ENCODE data around the gene ANO9.

DNA sequence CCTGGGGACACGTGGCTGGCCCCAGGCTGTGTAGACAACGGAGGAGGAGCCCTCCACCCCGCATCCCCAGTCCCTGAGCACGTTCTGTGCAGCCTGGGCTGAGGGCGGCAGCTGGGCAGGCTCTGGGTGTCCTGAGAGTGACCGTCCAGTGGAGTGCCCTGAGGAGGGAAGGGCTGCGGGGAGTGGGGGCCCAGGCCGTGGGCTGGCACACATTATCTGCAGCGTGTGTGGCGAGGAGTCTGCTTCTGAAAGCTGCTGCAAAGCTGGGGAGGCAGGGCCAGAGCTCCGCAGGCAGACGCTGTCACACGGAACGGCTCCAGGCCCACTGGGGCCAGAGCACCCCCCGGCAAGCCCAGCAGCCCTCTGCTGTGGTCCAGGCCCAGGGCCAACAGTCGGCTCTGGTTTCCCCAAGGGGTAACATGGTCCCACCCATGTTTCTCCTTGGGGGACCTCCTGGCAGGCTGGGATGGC lies 835 bp upstream of the ANO9 start:
- TF ChIP-seq, protein P1, sequence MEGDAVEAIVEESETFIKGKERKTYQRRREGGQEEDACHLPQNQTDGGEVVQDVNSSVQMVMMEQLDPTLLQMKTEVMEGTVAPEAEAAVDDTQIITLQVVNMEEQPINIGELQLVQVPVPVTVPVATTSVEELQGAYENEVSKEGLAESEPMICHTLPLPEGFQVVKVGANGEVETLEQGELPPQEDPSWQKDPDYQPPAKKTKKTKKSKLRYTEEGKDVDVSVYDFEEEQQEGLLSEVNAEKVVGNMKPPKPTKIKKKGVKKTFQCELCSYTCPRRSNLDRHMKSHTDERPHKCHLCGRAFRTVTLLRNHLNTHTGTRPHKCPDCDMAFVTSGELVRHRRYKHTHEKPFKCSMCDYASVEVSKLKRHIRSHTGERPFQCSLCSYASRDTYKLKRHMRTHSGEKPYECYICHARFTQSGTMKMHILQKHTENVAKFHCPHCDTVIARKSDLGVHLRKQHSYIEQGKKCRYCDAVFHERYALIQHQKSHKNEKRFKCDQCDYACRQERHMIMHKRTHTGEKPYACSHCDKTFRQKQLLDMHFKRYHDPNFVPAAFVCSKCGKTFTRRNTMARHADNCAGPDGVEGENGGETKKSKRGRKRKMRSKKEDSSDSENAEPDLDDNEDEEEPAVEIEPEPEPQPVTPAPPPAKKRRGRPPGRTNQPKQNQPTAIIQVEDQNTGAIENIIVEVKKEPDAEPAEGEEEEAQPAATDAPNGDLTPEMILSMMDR (IDR thresholded peaks at IDR 0.05; ENCODE audit: low read depth, low read length), result no peak
- no peak for TF ChIP-seq EZH2phosphoT487 (IDR thresholded peaks at IDR 0.05; ENCODE audit: low read depth)
